IMR-90 (cell line): ENCODE results near the gene GALNT13. TPM values are rescaled to one million over a fixed set of nuclear protein-coding genes. Genes with fewer than 3 reads are reported as not detected.

Source experiments
- ATAC-seq: fragments of 200-7000 bp; cut with Tn5 transposase; 2 replicates; pipeline ENCODE4 v1.9.1; 2020; ENCODE audit warnings: low read depth, mild to moderate bottlenecking, moderate library complexity
- BruUV-seq: library from RNA; stranded (reverse); fragments of 400-500 nt; replicated peaks from 2 replicates; lab custom pipeline; 2021; lab: Mats Ljungman, UMichigan
- CTCF ChIA-PET: fragments of 300-600 bp; formaldehyde crosslinking; extraction: SDS; loops from one replicate; lab custom pipeline; 2021; ENCODE audit warnings: antibody characterized with exemption; lab: Yijun Ruan, JAX
- POLR2A ChIA-PET: fragments of 300-600 bp; sonication (Branson Sonifier 250); formaldehyde crosslinking; loops from one replicate; lab custom pipeline; 2022; ENCODE audit warnings: antibody characterized with exemption; ENCODE audit not compliant: unreplicated experiment; lab: Charles Lee
- DNase-seq: peaks from one replicate; pipeline ENCODE4 v3.0.0; 2013
- H2AFZ ChIP-seq: replicated peaks from 2 replicates; pipeline ENCODE3; 2013; ENCODE audit warnings: low read length, mild to moderate bottlenecking; ENCODE audit not compliant: poor library complexity
- H2AK5ac ChIP-seq: 2 replicates; pipeline ENCODE4 v1.6.1; 2013; ENCODE audit warnings: low read depth, low read length, inconsistent platforms
- H2AK9ac ChIP-seq: replicated peaks from 2 replicates; pipeline ENCODE3; 2013; ENCODE audit warnings: mild to moderate bottlenecking, low read depth, low read length, moderate library complexity; ENCODE audit not compliant: poor library complexity
- H2BK120ac ChIP-seq: 2 replicates; pipeline ENCODE4 v1.6.1; 2013; ENCODE audit warnings: low read depth, low read length, inconsistent platforms
- H2BK15ac ChIP-seq: 3 replicates; pipeline ENCODE4 v1.6.1; 2013; ENCODE audit warnings: low read depth, low read length, inconsistent platforms
- H2BK20ac ChIP-seq: 2 replicates; pipeline ENCODE4 v1.6.1; 2013; ENCODE audit warnings: low read depth, mild to moderate bottlenecking, inconsistent platforms, low read length, moderate library complexity
- H2BK5ac ChIP-seq: 2 replicates; pipeline ENCODE4 v1.6.1; 2013; ENCODE audit warnings: mild to moderate bottlenecking, low read depth, low read length, inconsistent platforms; ENCODE audit not compliant: poor library complexity, severe bottlenecking
- H3K14ac ChIP-seq: replicated peaks from 2 replicates; pipeline ENCODE4 v1.6.1; 2013; ENCODE audit warnings: low read depth, low read length, inconsistent platforms
- H3K18ac ChIP-seq: 2 replicates; pipeline ENCODE4 v1.6.1; 2013; ENCODE audit warnings: low read depth, low read length, control low read depth
- H3K23ac ChIP-seq: 2 replicates; pipeline ENCODE4 v1.6.1; 2013; ENCODE audit warnings: low read depth, low read length, inconsistent platforms
- H3K27ac ChIP-seq: 2 replicates; pipeline ENCODE4 v1.5.1; 2013; ENCODE audit warnings: mild to moderate bottlenecking, control low read depth, low read length; ENCODE audit not compliant: insufficient read depth
- H3K27me3 ChIP-seq: 2 replicates; pipeline ENCODE4 v1.6.1; 2013; ENCODE audit warnings: low read length; ENCODE audit not compliant: control insufficient read depth, insufficient read depth
- H3K36me3 ChIP-seq: 2 replicates; pipeline ENCODE4 v1.6.1; 2013; ENCODE audit warnings: low read length, mixed read lengths; ENCODE audit not compliant: control insufficient read depth, insufficient read depth
- H3K4ac ChIP-seq: 2 replicates; pipeline ENCODE4 v1.6.1; 2013; ENCODE audit warnings: low read depth, low read length, inconsistent platforms
- H3K4me1 ChIP-seq: 2 replicates; pipeline ENCODE4 v1.6.1; 2013; ENCODE audit warnings: low read length, mixed read lengths; ENCODE audit not compliant: control insufficient read depth, insufficient read depth
- H3K4me2 ChIP-seq: 2 replicates; pipeline ENCODE4 v1.6.1; 2013; ENCODE audit warnings: low read depth, mild to moderate bottlenecking, control low read depth, low read length, moderate library complexity
- H3K4me3 ChIP-seq: 2 replicates; pipeline ENCODE4 v1.5.1; 2013; ENCODE audit warnings: low read depth, mild to moderate bottlenecking, control low read depth, low read length, moderate library complexity; ENCODE audit not compliant: insufficient read depth
- H3K56ac ChIP-seq: 2 replicates; pipeline ENCODE4 v1.6.1; 2013; ENCODE audit warnings: low read length, inconsistent platforms; ENCODE audit not compliant: insufficient read depth; ENCODE audit errors: extremely low read depth
- H3K79me1 ChIP-seq, 2 experiments: 2 replicates each; pipeline ENCODE4 v1.6.1; 2013; ENCODE audit warnings: low read length in 2 of 2, inconsistent platforms in 1 of 2, low read depth in 1 of 2
- H3K9ac ChIP-seq: 2 replicates; pipeline ENCODE4 v1.6.1; 2013; ENCODE audit warnings: low read depth, low read length, control low read depth
- H3K9me1 ChIP-seq: 2 replicates; pipeline ENCODE4 v1.6.1; 2013; ENCODE audit warnings: low read length, inconsistent platforms; ENCODE audit not compliant: insufficient read depth
- H3K9me3 ChIP-seq: 2 replicates; pipeline ENCODE4 v1.6.1; 2013; ENCODE audit warnings: low read length; ENCODE audit not compliant: control insufficient read depth, insufficient read depth
- H4K20me1 ChIP-seq: 2 replicates; pipeline ENCODE4 v1.6.1; 2013; ENCODE audit warnings: low read length, inconsistent platforms; ENCODE audit not compliant: insufficient read depth
- H4K5ac ChIP-seq: 2 replicates; pipeline ENCODE4 v1.6.1; 2013; ENCODE audit warnings: mild to moderate bottlenecking, low read depth, low read length, control low read depth
- H4K8ac ChIP-seq, 2 experiments: 2 replicates each; pipeline ENCODE4 v1.6.1; 2013; ENCODE audit warnings: low read depth in 2 of 2, low read length in 2 of 2, control low read depth in 1 of 2, inconsistent platforms in 1 of 2
- H4K91ac ChIP-seq: 2 replicates; pipeline ENCODE4 v1.6.1; 2013; ENCODE audit warnings: low read depth, low read length, inconsistent platforms; ENCODE audit not compliant: insufficient read depth
- BHLHE40 ChIP-seq: fragments of 150-350 bp; IDR thresholded peaks from 2 replicates; pipeline ENCODE4 v1.6.1; 2016; ENCODE audit warnings: mild to moderate bottlenecking, low read depth, low read length
- WGBS, 2 experiments: methylation state at CpG; one replicate each; pipeline versions ENCODE4 v1.1.5 to v1.1.7; 2013; ENCODE audit warnings: missing lambda C conversion rate in 2 of 2; ENCODE audit not compliant: insufficient read length in 1 of 2; ENCODE audit errors: extremely low coverage in 2 of 2; 5-methylcytosine and 5-hydroxymethylcytosine counted together
- dilution Hi-C: fragments of 300-500 bp; cut with HindIII; formaldehyde crosslinking; loops from one replicate; pipeline ENCODE4 v1.14.3; 2018; ENCODE audit warnings: low sequenced_read_pairs; ENCODE audit not compliant: unreplicated experiment
- in situ Hi-C: fragments of 300-500 bp; cut with MboI; formaldehyde crosslinking; loops from 3 replicates; pipeline ENCODE4 v1.14.3; 2019; ENCODE audit warnings: low sequenced_read_pairs, inconsistent platforms, mixed read lengths
- intact Hi-C: fragments of 100-400 bp; cut with micrococcal nuclease; formaldehyde crosslinking; loops from 2 replicates; pipeline ENCODE4 v1.10.0; 2022
- polyA plus RNA-seq, 3 experiments: library from polyadenylated mRNA; depleted of rRNA; stranded (reverse); fragments of >200 nt; gene quantifications; 2 replicates each; pipeline ENCODE4 v1.2.3, GENCODE V29; 2012; ENCODE audit warnings: low replicate concordance in 1 of 3
- total RNA-seq: library from RNA; depleted of rRNA; stranded (reverse); fragments of >200 nt; gene quantifications from 2 replicates; pipeline ENCODE4 v1.2.3, GENCODE V29; 2012

The GALNT13 gene
- total and polyA plus RNA-seq, 2 of the 4 experiments (the other 2 are of a cell fraction) = 0.03 TPM; not detected in 1

DNA sequence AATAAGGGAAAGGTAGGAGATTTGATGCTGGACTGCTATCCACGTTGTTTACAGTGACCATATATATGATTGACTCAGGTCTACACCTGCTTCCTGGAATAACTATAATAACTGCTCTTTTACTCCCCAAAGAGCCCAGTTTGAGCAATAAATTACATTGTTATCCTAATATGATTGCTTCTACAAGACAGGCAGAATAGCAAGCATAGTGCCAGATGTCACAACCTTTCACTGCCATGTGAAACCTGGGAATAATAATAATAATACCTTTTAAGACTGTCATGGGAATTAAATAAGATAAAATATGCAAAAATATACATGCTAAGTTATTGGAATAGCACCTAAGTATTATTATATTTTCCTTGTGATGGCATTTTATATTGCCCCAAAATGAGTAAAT is 298.7 kb downstream of the GALNT13 start:
- Histone ChIP-seq H3K4me3 (no peak overlapping the region), H3K9me3 (peaks cover 9% of the 10 kb centered on the region), H3K14ac (no peak overlapping the region), H3K18ac (no peak overlapping the region), H4K5ac (no peak overlapping the region), H2BK120ac (no peak overlapping the region), H3K4ac (no peak overlapping the region), H3K4me2 (no peak overlapping the region), H2AFZ (no peak overlapping the region), H4K20me1 (no peaks in the 10 kb centered on the region), H3K27ac (no peak overlapping the region), H4K91ac (no peak overlapping the region), H3K27me3 (no peaks in the 10 kb centered on the region), H2BK15ac (no peak overlapping the region), H3K79me1 (no peaks in the 10 kb centered on the region), H2BK20ac (no peak overlapping the region), H3K23ac (no peak overlapping the region), H3K56ac (no peak overlapping the region), H3K4me1 (no peaks in the 10 kb centered on the region), H2BK5ac (no peak overlapping the region), H4K8ac (no peak overlapping the region), H3K9me1 (no peaks in the 10 kb centered on the region), H3K36me3 (no peaks in the 10 kb centered on the region), H2AK9ac (no peak overlapping the region), H2AK5ac (no peak overlapping the region), H3K9ac (no peak overlapping the region)
- dilution Hi-C loops (no loop called here), in situ Hi-C loops (no loop called here), intact Hi-C loops (no loop called here)
- ATAC-seq (no peak), DNase-seq (no peak)
- no TSS peak for BruUV-seq
- ChIA-PET POLR2A (no interaction called here), CTCF (no interaction called here)
- WGBS, 2 experiments = no CpG with 5 or more reads among the region's 1 CpG
- no peak for TF ChIP-seq BHLHE40
